ENCODE data around the gene SAPCD2.

GRCh38 chr9:137065336-137065967 lies 4.9 kb downstream of the SAPCD2 start:
- TF ChIP-seq SP1 (IDR thresholded peaks at IDR 0.05) (no peak), FOXM1 (IDR thresholded peaks at IDR 0.05; ENCODE audit: borderline replicate concordance) (no peak), BHLHE40 (IDR thresholded peaks at IDR 0.05; ENCODE audit: borderline replicate concordance) (no peak), LEF1 (IDR thresholded peaks at IDR 0.05; ENCODE audit: borderline replicate concordance) (no peak), L3MBTL2 (conservative IDR thresholded peaks at IDR 0.05) (no peak), PKNOX1 (IDR thresholded peaks at IDR 0.05) (no peak), SUZ12 (IDR thresholded peaks at IDR 0.05) (no peak), ARNT (IDR thresholded peaks at IDR 0.05) (no peak), HDGF (IDR thresholded peaks at IDR 0.05; ENCODE audit: borderline replicate concordance) (no peak)
